ENCODE measurements around the gene IL6ST.

Gene IL6ST

DNA sequence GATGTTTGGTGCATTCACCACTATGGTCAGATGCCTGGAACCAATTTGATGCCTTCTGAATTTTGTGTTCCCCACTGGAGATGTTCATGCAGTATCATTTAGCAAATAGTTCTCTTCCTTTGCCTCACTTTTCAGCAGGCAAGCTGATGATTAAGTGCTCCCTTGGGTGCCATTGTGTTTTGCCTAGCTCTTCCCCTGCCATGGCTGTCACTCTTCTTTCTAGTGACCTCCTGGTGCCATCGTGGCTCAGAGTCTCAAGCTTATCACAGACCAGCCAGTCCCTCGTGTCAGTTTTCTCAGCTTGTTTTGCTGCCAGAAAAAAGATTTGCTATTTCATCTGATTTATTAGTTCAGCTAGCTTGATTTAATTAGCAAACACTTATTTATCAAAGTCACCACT is 102.3 kb downstream of the IL6ST start:
- H2AFZ ChIP-seq (ENCODE audit: low read length): no peak overlapping the region
- H3K9ac ChIP-seq (ENCODE audit: low read length): no peak overlapping the region
- no peaks in the 10 kb centered on the region for H3K27me3 ChIP-seq (ENCODE audit: insufficient read depth, low read length)
- no peaks in the 10 kb centered on the region for H3K79me2 ChIP-seq (ENCODE audit: insufficient read depth, low read length)
- H4K20me1 ChIP-seq (ENCODE audit: insufficient read depth, low read length): no peaks in the 10 kb centered on the region
- H3K4me3 ChIP-seq (ENCODE audit: low read depth, low read length, poor library complexity, severe bottlenecking): no peak overlapping the region
- TF ChIP-seq, protein P1, sequence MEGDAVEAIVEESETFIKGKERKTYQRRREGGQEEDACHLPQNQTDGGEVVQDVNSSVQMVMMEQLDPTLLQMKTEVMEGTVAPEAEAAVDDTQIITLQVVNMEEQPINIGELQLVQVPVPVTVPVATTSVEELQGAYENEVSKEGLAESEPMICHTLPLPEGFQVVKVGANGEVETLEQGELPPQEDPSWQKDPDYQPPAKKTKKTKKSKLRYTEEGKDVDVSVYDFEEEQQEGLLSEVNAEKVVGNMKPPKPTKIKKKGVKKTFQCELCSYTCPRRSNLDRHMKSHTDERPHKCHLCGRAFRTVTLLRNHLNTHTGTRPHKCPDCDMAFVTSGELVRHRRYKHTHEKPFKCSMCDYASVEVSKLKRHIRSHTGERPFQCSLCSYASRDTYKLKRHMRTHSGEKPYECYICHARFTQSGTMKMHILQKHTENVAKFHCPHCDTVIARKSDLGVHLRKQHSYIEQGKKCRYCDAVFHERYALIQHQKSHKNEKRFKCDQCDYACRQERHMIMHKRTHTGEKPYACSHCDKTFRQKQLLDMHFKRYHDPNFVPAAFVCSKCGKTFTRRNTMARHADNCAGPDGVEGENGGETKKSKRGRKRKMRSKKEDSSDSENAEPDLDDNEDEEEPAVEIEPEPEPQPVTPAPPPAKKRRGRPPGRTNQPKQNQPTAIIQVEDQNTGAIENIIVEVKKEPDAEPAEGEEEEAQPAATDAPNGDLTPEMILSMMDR (IDR thresholded peaks at IDR 0.05; ENCODE audit: low read length): no peak
- no peak for TF ChIP-seq EZH2 (IDR thresholded peaks at IDR 0.05; ENCODE audit: borderline replicate concordance, low read length)
- H3K9me3 ChIP-seq (ENCODE audit: low read length): no peaks in the 10 kb centered on the region
- H3F3A ChIP-seq (ENCODE audit: insufficient read depth, low read length): no peaks in the 10 kb centered on the region
- no peak overlapping the region for H3K27ac ChIP-seq (ENCODE audit: low read depth, low read length, poor library complexity, severe bottlenecking)
- no peak overlapping the region for H3K4me2 ChIP-seq (ENCODE audit: low read length)
- H3K9me2 ChIP-seq (ENCODE audit: low read depth, low read length): no peaks in the 10 kb centered on the region
- no peaks in the 10 kb centered on the region for H3K4me1 ChIP-seq (ENCODE audit: insufficient read depth, low read length, severe bottlenecking)
- H3K36me3 ChIP-seq (ENCODE audit: insufficient read depth, low read length): no peaks in the 10 kb centered on the region

DNA sequence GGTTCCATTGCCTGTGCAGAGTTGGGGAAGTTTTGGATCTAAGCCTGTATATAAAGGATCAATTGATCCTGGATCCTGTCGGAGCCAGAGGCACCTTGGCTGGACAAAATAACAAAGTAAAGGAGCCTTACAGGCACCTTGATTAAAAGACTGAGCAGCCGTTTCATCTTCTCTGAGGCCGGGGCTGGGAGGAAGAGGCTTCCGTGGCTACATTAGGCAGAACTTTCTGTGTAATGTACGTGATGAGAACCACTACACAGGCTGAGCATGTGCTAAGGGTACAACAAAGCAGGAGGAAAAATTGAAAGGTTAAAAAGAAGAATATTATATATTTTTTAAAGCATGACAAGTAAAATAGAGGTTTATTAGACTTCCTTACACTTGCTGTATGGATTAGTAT is 106.6 kb downstream of the IL6ST start:
- TF ChIP-seq, protein P1 (IDR thresholded peaks at IDR 0.05; ENCODE audit: low read length): no peak
- no peak for TF ChIP-seq EZH2 (IDR thresholded peaks at IDR 0.05; ENCODE audit: borderline replicate concordance, low read length)
- Histone ChIP-seq H4K20me1 (ENCODE audit: insufficient read depth, low read length) (no peaks in the 10 kb centered on the region), H3K4me1 (ENCODE audit: insufficient read depth, low read length, severe bottlenecking) (no peaks in the 10 kb centered on the region), H3K9me2 (ENCODE audit: low read depth, low read length) (no peaks in the 10 kb centered on the region), H2AFZ (ENCODE audit: low read length) (no peak overlapping the region), H3K27ac (ENCODE audit: low read depth, low read length, poor library complexity, severe bottlenecking) (no peak overlapping the region), H3F3A (ENCODE audit: insufficient read depth, low read length) (no peaks in the 10 kb centered on the region), H3K9ac (ENCODE audit: low read length) (no peak overlapping the region), H3K9me3 (ENCODE audit: low read length) (no peaks in the 10 kb centered on the region), H3K4me2 (ENCODE audit: low read length) (no peak overlapping the region), H3K36me3 (ENCODE audit: insufficient read depth, low read length) (no peaks in the 10 kb centered on the region), H3K79me2 (ENCODE audit: insufficient read depth, low read length) (no peaks in the 10 kb centered on the region), H3K4me3 (ENCODE audit: low read depth, low read length, poor library complexity, severe bottlenecking) (no peak overlapping the region), H3K27me3 (ENCODE audit: insufficient read depth, low read length) (no peaks in the 10 kb centered on the region)

GRCh38 chr5:55885359-55885758 is 109.4 kb downstream of the IL6ST start:
- H3K9me2 ChIP-seq (ENCODE audit: low read depth, low read length): no peaks in the 10 kb centered on the region
- no peak overlapping the region for H3K9ac ChIP-seq (ENCODE audit: low read length)
- H3K36me3 ChIP-seq (ENCODE audit: insufficient read depth, low read length): no peaks in the 10 kb centered on the region
- no peak overlapping the region for H3K4me3 ChIP-seq (ENCODE audit: low read depth, low read length, poor library complexity, severe bottlenecking)
- H3K27me3 ChIP-seq (ENCODE audit: insufficient read depth, low read length): no peaks in the 10 kb centered on the region
- no peak overlapping the region for H3K27ac ChIP-seq (ENCODE audit: low read depth, low read length, poor library complexity, severe bottlenecking)
- H3K79me2 ChIP-seq (ENCODE audit: insufficient read depth, low read length): no peaks in the 10 kb centered on the region
- H3F3A ChIP-seq (ENCODE audit: insufficient read depth, low read length): no peaks in the 10 kb centered on the region
- no peak overlapping the region for H2AFZ ChIP-seq (ENCODE audit: low read length)
- no peaks in the 10 kb centered on the region for H4K20me1 ChIP-seq (ENCODE audit: insufficient read depth, low read length)
- no peaks in the 10 kb centered on the region for H3K4me1 ChIP-seq (ENCODE audit: insufficient read depth, low read length, severe bottlenecking)
- no peak overlapping the region for H3K4me2 ChIP-seq (ENCODE audit: low read length)
- TF ChIP-seq, protein P1 (IDR thresholded peaks at IDR 0.05; ENCODE audit: low read length): no peak
- no peak for TF ChIP-seq EZH2 (IDR thresholded peaks at IDR 0.05; ENCODE audit: borderline replicate concordance, low read length)
- no peaks in the 10 kb centered on the region for H3K9me3 ChIP-seq (ENCODE audit: low read length)
